Spleen (tissue), 11 donors: Measurements from ENCODE around the gene PPM1L. TPM values are rescaled to one million over a fixed set of nuclear protein-coding genes. Genes with fewer than 3 reads are reported as not detected.

ENCODE experiments used
- DNase-seq: peaks from one replicate; pipeline ENCODE4 v3.0.0-alpha.2; 2020
- H3K27ac ChIP-seq, 8 donors: fragments of 200-600 bp; sonication (generic) in 7 of 8; 1 replicate in 4 of 8; 2 replicates in 4 of 8; pipeline versions ENCODE4 v1.5.0 to v1.8.0; 2016 to 2021; ENCODE audit warnings: inconsistent platforms in 4 of 8, mild to moderate bottlenecking in 4 of 8, moderate library complexity in 1 of 8
- H3K27me3 ChIP-seq, 7 donors: fragments of 200-600 bp; sonication (generic) in 6 of 7; replicated peaks in 1 of 7; 1 replicate in 4 of 7; 2 replicates in 3 of 7; pipeline versions ENCODE4 v1.5.0 to v1.8.0; 2016 to 2021; ENCODE audit warnings: inconsistent platforms in 3 of 7, mild to moderate bottlenecking in 1 of 7
- H3K36me3 ChIP-seq, 6 donors: fragments of 200-600 bp; sonication (generic) in 5 of 6; 1 replicate in 4 of 6; 2 replicates in 2 of 6; pipeline versions ENCODE4 v1.5.0 to v1.8.0; 2016 to 2021; ENCODE audit warnings: inconsistent platforms in 2 of 6
- H3K4me1 ChIP-seq, 6 donors: fragments of 200-600 bp; sonication (generic) in 5 of 6; 1 replicate in 3 of 6; 2 replicates in 3 of 6; pipeline versions ENCODE4 v1.5.0 to v1.8.0; 2016 to 2021; ENCODE audit warnings: inconsistent platforms in 3 of 6
- H3K4me3 ChIP-seq, 8 donors: fragments of 200-600 bp; sonication (generic) in 7 of 8; 1 replicate in 4 of 8; 2 replicates in 4 of 8; pipeline versions ENCODE4 v1.5.0 to v1.8.0; 2016 to 2021; ENCODE audit warnings: inconsistent platforms in 4 of 8, mild to moderate bottlenecking in 4 of 8, moderate library complexity in 2 of 8
- H3K9me3 ChIP-seq, 8 donors: fragments of 200-600 bp; sonication (generic) in 7 of 8; 1 replicate in 4 of 8; 2 replicates in 4 of 8; pipeline versions ENCODE4 v1.5.0 to v1.8.0; 2016 to 2021; ENCODE audit warnings: inconsistent platforms in 4 of 8
- CTCF ChIP-seq, 11 experiments: fragments of 200-600 bp in 7 of 11; fragments of 450-650 bp in 4 of 11; sonication (generic) in 4 of 11; IDR thresholded peaks in 8 of 11; conservative IDR thresholded peaks in 3 of 11; 1 replicate in 7 of 11; 2 replicates in 4 of 11; pipeline versions ENCODE4 v1.4.0 to v1.8.0; 2016 to 2021; ENCODE audit warnings: antibody characterized with exemption in 11 of 11, inconsistent platforms in 4 of 11, mild to moderate bottlenecking in 1 of 11
- POLR2A ChIP-seq, 3 donors: fragments of 450-650 bp; IDR thresholded peaks; one replicate each; pipeline ENCODE4 v1.5.1; 2017; ENCODE audit warnings: antibody characterized with exemption in 3 of 3, mild to moderate bottlenecking in 1 of 3
- POLR2AphosphoS5 ChIP-seq, 3 donors: sonication (generic); formaldehyde crosslinking; IDR thresholded peaks; one replicate each; pipeline ENCODE4 v1.5.1; 2017; ENCODE audit warnings: antibody characterized with exemption in 3 of 3
- WGBS, 5 donors: extraction: QIAGEN DNeasy Blood & Tissue Kit in 3 of 5; methylation state at CpG; one replicate each; pipeline versions ENCODE4 v1.1.5 to v1.1.7; 2013 to 2018; 5-methylcytosine and 5-hydroxymethylcytosine counted together
- intact Hi-C: fragments of 100-400 bp; cut with DNase I; formaldehyde crosslinking; loops from one replicate; pipeline ENCODE4 v1.15.0; 2023; ENCODE audit warnings: low total_unique reads
- polyA plus RNA-seq, 3 donors: library from polyadenylated mRNA; stranded (reverse); fragments of 200-250 nt; gene quantifications; one replicate each; pipeline ENCODE4 v1.2.1, GENCODE V29; 2013
- total RNA-seq, 7 donors: library from RNA; depleted of rRNA in 3 of 7; stranded (reverse); fragments of >200 nt in 3 of 7; fragmentation: NEBNext Ultra II Directional in 4 of 7; extraction: Animal tissue kit (Norgen Biotek cat#: 25700) in 4 of 7; gene quantifications; one replicate each; pipeline versions ENCODE4 v1.1.0 to v1.2.1, GENCODE V29; 2016 to 2021
- donor health status: healthy with polysubstance abuse.
- donor health status: DM: no; HTN: no; CAD: no; lungs with moderate emphysema.
- donor health status: DM: no; HTN: no; CAD: no.
- donor health status: Bipolar disorder and iron deficiency.
- donor health status: healthy.
- donor health status: DM: no; HTN: no; CAD: no.
- donor health status: DM: yes; HTN: yes; CAD: no.

PPM1L gene
- total and polyA plus RNA-seq, 10 donors, result 0.63 to 16.7 (median 12.2) TPM

DNA sequence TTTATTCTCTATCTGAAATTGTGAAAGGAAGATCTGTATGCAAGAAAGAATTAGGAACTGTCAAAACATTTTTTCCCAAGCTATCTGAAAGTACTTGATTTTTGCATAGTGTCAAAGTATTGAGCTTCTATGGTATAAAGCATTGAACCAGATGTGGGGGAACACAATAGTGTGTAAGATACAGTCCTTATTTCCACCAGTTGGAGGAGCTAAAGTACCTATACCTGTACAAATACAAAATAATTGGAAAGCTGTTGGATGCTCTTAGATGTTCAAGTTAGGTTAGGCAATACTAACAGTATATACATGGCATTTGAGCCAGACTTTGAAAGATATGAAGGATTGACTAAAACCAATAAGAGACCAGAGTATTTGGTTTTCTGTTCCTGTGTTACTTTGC, 200.8 kb downstream of the PPM1L start:
- Histone ChIP-seq H3K27ac (no peak overlapping the region), H3K27me3 (no peaks in the 10 kb centered on the region), H3K9me3 (no peaks in the 10 kb centered on the region), H3K36me3 (no peaks in the 10 kb centered on the region), H3K4me3 (no peak overlapping the region), H3K4me1 (peaks cover 0 to 7% (median 2%) of the 10 kb centered on the region in 6 donors)
- intact Hi-C loops, result no loop called here
- TF ChIP-seq CTCF (IDR thresholded peaks at IDR 0.05 in 8 of 11, conservative IDR thresholded peaks at IDR 0.05 in 3 of 11), result peak in 5 of 11 experiments; percentile 10 to 45 (median 33)
- TF ChIP-seq POLR2AphosphoS5 (IDR thresholded peaks at IDR 0.05), result no peak
- no peak for TF ChIP-seq POLR2A (IDR thresholded peaks at IDR 0.05)
- DNase-seq, result no peak

- Histone ChIP-seq H3K27ac (no peak overlapping the region), H3K36me3 (no peaks in the 10 kb centered on the region), H3K9me3 (no peaks in the 10 kb centered on the region), H3K4me1 (no peaks in the 10 kb centered on the region), H3K4me3 (no peak overlapping the region), H3K27me3 (no peaks in the 10 kb centered on the region)
- TF ChIP-seq POLR2AphosphoS5 (IDR thresholded peaks at IDR 0.05) (no peak), POLR2A (IDR thresholded peaks at IDR 0.05) (no peak), CTCF (IDR thresholded peaks at IDR 0.05 in 8 of 11, conservative IDR thresholded peaks at IDR 0.05 in 3 of 11) (no peak)
- intact Hi-C loops, result no loop called here
- DNase-seq, result no peak
- 63 to 93% (median 84%) methylated on average over 1 of the region's 1 CpG for WGBS, 5 donors
These were observed 204.5 kb downstream of the PPM1L start for GRCh38 chr3:160960568-160960967.

GRCh38 chr3:160963949-160964348, 207.9 kb downstream of the PPM1L start:
- H3K9me3 ChIP-seq, result peaks cover 0 to 11% (median 7%) of the 10 kb centered on the region in 8 donors
- H3K27me3 ChIP-seq, result no peaks in the 10 kb centered on the region
- no peak for DNase-seq
- H3K4me3 ChIP-seq, result no peak overlapping the region
- WGBS, 5 donors, result 0 to 48% (median 37%) methylated on average over 1 of the region's 1 CpG
- TF ChIP-seq CTCF (IDR thresholded peaks at IDR 0.05 in 8 of 11, conservative IDR thresholded peaks at IDR 0.05 in 3 of 11) (no peak), POLR2AphosphoS5 (IDR thresholded peaks at IDR 0.05) (no peak), POLR2A (IDR thresholded peaks at IDR 0.05) (no peak)
- no peaks in the 10 kb centered on the region for H3K36me3 ChIP-seq
- H3K27ac ChIP-seq, result no peak overlapping the region
- intact Hi-C loops, result no loop called here
- H3K4me1 ChIP-seq, result peaks cover 0 to 2% (median 0%) of the 10 kb centered on the region in 6 donors

DNA sequence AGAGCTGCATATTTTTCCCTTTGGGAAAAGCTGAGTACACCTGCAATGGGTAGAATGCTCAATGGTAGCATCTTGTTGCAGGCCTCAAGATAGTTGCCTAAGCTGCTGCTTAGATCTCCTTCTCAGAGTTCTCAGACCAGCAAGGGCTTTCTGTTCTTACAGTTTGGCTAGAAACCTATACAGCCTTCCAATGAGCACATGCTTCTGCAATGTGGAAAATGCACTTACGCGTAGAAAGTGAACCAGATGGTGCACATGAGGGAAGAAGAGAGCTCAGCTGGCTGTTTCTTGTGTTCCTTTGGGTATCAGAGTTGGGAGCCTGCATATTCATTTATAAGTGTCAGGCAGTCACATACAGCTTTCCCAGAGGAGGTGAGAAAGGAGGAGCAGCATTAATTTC, 212.7 kb downstream of the PPM1L start:
- TF ChIP-seq CTCF (IDR thresholded peaks at IDR 0.05 in 8 of 11, conservative IDR thresholded peaks at IDR 0.05 in 3 of 11) (no peak), POLR2A (IDR thresholded peaks at IDR 0.05) (no peak), POLR2AphosphoS5 (IDR thresholded peaks at IDR 0.05) (no peak)
- no peaks in the 10 kb centered on the region for H3K27me3 ChIP-seq
- H3K4me3 ChIP-seq, result no peak overlapping the region
- H3K36me3 ChIP-seq, result no peaks in the 10 kb centered on the region
- 20 to 44% (median 41%) methylated on average over 2 of the region's 2 CpGs for WGBS, 5 donors
- no peak for DNase-seq
- no peak overlapping the region for H3K27ac ChIP-seq
- peaks cover 0 to 11% (median 7%) of the 10 kb centered on the region in 8 donors for H3K9me3 ChIP-seq
- peaks cover 0 to 22% (median 7%) of the 10 kb centered on the region in 6 donors for H3K4me1 ChIP-seq
- intact Hi-C loops, result no loop called here
